Transverse colon (tissue), 3 donors: ENCODE data around the gene KRT6B.

ENCODE experiments used
- EP300 ChIP-seq: sonication (generic); formaldehyde crosslinking; IDR thresholded peaks from one replicate; pipeline ENCODE4 v1.6.1; 2017; ENCODE audit warnings: antibody characterized with exemption, low read depth
- POLR2AphosphoS5 ChIP-seq, 3 donors: sonication (generic); formaldehyde crosslinking; IDR thresholded peaks; one replicate each; pipeline ENCODE4 v1.6.1; 2016; ENCODE audit warnings: antibody characterized with exemption in 3 of 3

- TF ChIP-seq EP300 (no peak), POLR2AphosphoS5 (IDR thresholded peaks at IDR 0.05) (no peak)
These were observed 17.7 kb downstream of the KRT6B start, which contains the start of gene KRT75 for GRCh38 chr12:52434081-52434733.
